ENCODE results near the gene SH2D4B.

- TF ChIP-seq CTCF (IDR thresholded peaks at IDR 0.05) (no peak), POLR2A (IDR thresholded peaks at IDR 0.05; ENCODE audit: low read depth) (no peak)
Observed at GRCh38 chr10:80681142-80681541, 143.4 kb downstream of the SH2D4B start.
